AG04449 (cell line): Measurements from ENCODE around the gene ARPC2.

ENCODE experiments used
- CTCF ChIA-PET: fragments of 350-600 bp; formaldehyde crosslinking; extraction: SDS; loops from one replicate; lab custom pipeline; 2021; ENCODE audit warnings: antibody characterized with exemption; lab: Yijun Ruan, JAX
- POLR2A ChIA-PET: fragments of 400-600, 350-600 bp; formaldehyde crosslinking; extraction: SDS; loops from one replicate; lab custom pipeline; 2020; ENCODE audit warnings: antibody characterized with exemption, inconsistent platforms; lab: Yijun Ruan, JAX
- DNase-seq: peaks from one replicate; pipeline ENCODE4 v3.0.0-alpha.2; 2010; ENCODE audit warnings: low read depth, low spot score
- H3K4me3 ChIP-seq: 2 replicates; pipeline ENCODE4 v1.5.1; 2011; ENCODE audit warnings: low read depth, mild to moderate bottlenecking, control low read depth, low read length
- CTCF ChIP-seq: IDR thresholded peaks from one replicate; pipeline ENCODE4 v1.5.1; 2011; ENCODE audit warnings: mild to moderate bottlenecking, moderate library complexity, low read length, control low read depth, inconsistent platforms; ENCODE audit not compliant: insufficient read depth; ENCODE audit errors: missing control alignments

The ARPC2 gene

GRCh38 chr2:218289639-218290315 lies 72.8 kb downstream of the ARPC2 start:
- peak overlapping the region; percentile 85 for H3K4me3 ChIP-seq
- ChIA-PET POLR2A (no interaction called here), CTCF (interaction anchor here (0.7 to 11.8 kb wide), 11 partner anchors 10 to 117 kb away, joined by 3 to 118 read pairs (median 9); partner anchors contain the start of genes AAMP, CATIP and PNKD)
- no peak for DNase-seq
- no peak for TF ChIP-seq CTCF

- CTCF ChIA-PET, result interaction anchor here (0.7 to 11.8 kb wide), 13 partner anchors 9 to 176 kb away, joined by 3 to 118 read pairs (median 4); partner anchors contain the start of genes AAMP, CATIP and PNKD
Measured at GRCh38 chr2:218290316-218291261, 73.6 kb downstream of the ARPC2 start.

GRCh38 chr2:218291318-218292047 lies 74.5 kb downstream of the ARPC2 start:
- ChIA-PET POLR2A (interaction anchor here (0.6 kb wide), 1 partner anchor 22 kb away, joined by 3 read pairs; the partner anchor contains the start of genes AAMP and PNKD), CTCF (interaction anchor here (1.3 to 11.8 kb wide), 12 partner anchors 8 to 396 kb away, joined by 3 to 118 read pairs (median 6); partner anchors contain the start of genes AAMP, CATIP and PNKD)
- H3K4me3 ChIP-seq, result peak overlapping the region; percentile 85
- no peak for TF ChIP-seq CTCF
- no peak for DNase-seq

More at GRCh38 chr2:218290316-218291261, 73.6 kb downstream of the ARPC2 start:
- DNase-seq, result no peak
- H3K4me3 ChIP-seq, result peak overlapping the region; percentile 85
- no peak for TF ChIP-seq CTCF
- POLR2A ChIA-PET, result no interaction called here

GRCh38 chr2:218292048-218293014 lies 75.3 kb downstream of the ARPC2 start, which contains the start of gene TMBIM1:
Gene TMBIM1, minus strand, starts transcription at chr2:218292503. Its CDS starts 10,362 bp downstream, at chr2:218282141.
- ChIA-PET POLR2A (interaction anchor here (0.6 kb wide), 1 partner anchor 22 kb away, joined by 3 read pairs; the partner anchor contains the start of genes AAMP and PNKD), CTCF (interaction anchor here (0.6 to 11.8 kb wide), 43 partner anchors 9 to 396 kb away, joined by 3 to 118 read pairs (median 4); partner anchors contain the start of genes AAMP, CATIP and PNKD)
- TF ChIP-seq CTCF, result peak; percentile 64
- no peak for DNase-seq
- H3K4me3 ChIP-seq, result peak within 1 kb of the TSS; percentile 85
